MM.1S (cell line): ENCODE data around the gene ANKRD2.

ENCODE experiments used
- CTCF ChIP-seq: fragments of 300-600 bp; sonication (generic); IDR thresholded peaks from 2 replicates; pipeline ENCODE4 v1.5.1; 2016; ENCODE audit warnings: antibody characterized with exemption, low read length, mixed read lengths
- EZH2phosphoT487 ChIP-seq: fragments of 300-600 bp; sonication (generic); IDR thresholded peaks from 2 replicates; pipeline ENCODE4 v1.6.1; 2018; ENCODE audit warnings: antibody characterized with exemption, low read length

- TF ChIP-seq CTCF: no peak
- TF ChIP-seq EZH2phosphoT487: no peak
These were observed 14.6 kb downstream of the ANKRD2 start for GRCh38 chr10:97587183-97587582.
